ENCODE measurements around the gene TGDS.

The TGDS gene

DNA sequence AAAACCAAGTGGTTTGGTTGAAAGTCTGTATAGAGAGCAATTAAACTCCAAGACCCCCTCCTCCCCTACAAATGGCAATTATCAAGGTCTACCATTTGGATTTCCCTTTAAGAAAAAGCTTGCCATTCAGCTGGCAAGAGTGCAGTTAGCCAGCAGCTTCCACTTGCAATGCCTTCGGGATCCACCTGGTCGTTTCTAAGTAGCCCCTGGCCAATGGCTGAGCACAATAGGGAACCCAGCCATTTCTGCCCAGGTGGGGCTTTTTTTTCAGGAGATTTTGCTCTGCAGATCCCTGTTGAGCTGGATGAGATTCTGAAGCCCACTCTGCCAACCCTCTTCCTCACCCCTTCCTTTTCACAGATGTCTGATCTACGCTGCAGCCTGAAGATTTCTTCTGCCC lies 26.3 kb downstream of the TGDS start:
- DNase-seq (ENCODE audit: low read depth in 1 of 2, low spot score in 1 of 2), result no peak
- H3K27me3 ChIP-seq (ENCODE audit: insufficient read depth, poor library complexity, severe bottlenecking), result no peaks in the 10 kb centered on the region
- H3K27ac ChIP-seq (replicated peaks), result no peak overlapping the region
- no peak overlapping the region for H3K4me3 ChIP-seq (replicated peaks; ENCODE audit: insufficient read depth, low read length)
- no peak for TF ChIP-seq POLR2AphosphoS5 (IDR thresholded peaks at IDR 0.05; ENCODE audit: low read depth)
- TF ChIP-seq, protein P1, sequence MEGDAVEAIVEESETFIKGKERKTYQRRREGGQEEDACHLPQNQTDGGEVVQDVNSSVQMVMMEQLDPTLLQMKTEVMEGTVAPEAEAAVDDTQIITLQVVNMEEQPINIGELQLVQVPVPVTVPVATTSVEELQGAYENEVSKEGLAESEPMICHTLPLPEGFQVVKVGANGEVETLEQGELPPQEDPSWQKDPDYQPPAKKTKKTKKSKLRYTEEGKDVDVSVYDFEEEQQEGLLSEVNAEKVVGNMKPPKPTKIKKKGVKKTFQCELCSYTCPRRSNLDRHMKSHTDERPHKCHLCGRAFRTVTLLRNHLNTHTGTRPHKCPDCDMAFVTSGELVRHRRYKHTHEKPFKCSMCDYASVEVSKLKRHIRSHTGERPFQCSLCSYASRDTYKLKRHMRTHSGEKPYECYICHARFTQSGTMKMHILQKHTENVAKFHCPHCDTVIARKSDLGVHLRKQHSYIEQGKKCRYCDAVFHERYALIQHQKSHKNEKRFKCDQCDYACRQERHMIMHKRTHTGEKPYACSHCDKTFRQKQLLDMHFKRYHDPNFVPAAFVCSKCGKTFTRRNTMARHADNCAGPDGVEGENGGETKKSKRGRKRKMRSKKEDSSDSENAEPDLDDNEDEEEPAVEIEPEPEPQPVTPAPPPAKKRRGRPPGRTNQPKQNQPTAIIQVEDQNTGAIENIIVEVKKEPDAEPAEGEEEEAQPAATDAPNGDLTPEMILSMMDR (IDR thresholded peaks at IDR 0.05; ENCODE audit: insufficient read depth, low read length), result no peak
- no peak for TF ChIP-seq SPI1 (IDR thresholded peaks at IDR 0.05; ENCODE audit: borderline replicate concordance, low read depth)
- TF ChIP-seq, protein P2, sequence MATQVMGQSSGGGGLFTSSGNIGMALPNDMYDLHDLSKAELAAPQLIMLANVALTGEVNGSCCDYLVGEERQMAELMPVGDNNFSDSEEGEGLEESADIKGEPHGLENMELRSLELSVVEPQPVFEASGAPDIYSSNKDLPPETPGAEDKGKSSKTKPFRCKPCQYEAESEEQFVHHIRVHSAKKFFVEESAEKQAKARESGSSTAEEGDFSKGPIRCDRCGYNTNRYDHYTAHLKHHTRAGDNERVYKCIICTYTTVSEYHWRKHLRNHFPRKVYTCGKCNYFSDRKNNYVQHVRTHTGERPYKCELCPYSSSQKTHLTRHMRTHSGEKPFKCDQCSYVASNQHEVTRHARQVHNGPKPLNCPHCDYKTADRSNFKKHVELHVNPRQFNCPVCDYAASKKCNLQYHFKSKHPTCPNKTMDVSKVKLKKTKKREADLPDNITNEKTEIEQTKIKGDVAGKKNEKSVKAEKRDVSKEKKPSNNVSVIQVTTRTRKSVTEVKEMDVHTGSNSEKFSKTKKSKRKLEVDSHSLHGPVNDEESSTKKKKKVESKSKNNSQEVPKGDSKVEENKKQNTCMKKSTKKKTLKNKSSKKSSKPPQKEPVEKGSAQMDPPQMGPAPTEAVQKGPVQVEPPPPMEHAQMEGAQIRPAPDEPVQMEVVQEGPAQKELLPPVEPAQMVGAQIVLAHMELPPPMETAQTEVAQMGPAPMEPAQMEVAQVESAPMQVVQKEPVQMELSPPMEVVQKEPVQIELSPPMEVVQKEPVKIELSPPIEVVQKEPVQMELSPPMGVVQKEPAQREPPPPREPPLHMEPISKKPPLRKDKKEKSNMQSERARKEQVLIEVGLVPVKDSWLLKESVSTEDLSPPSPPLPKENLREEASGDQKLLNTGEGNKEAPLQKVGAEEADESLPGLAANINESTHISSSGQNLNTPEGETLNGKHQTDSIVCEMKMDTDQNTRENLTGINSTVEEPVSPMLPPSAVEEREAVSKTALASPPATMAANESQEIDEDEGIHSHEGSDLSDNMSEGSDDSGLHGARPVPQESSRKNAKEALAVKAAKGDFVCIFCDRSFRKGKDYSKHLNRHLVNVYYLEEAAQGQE (IDR thresholded peaks at IDR 0.05; ENCODE audit: insufficient replicate concordance, low read depth), result no peak
- no peak for TF ChIP-seq GABPA (IDR thresholded peaks at IDR 0.05; ENCODE audit: low read depth)

DNA sequence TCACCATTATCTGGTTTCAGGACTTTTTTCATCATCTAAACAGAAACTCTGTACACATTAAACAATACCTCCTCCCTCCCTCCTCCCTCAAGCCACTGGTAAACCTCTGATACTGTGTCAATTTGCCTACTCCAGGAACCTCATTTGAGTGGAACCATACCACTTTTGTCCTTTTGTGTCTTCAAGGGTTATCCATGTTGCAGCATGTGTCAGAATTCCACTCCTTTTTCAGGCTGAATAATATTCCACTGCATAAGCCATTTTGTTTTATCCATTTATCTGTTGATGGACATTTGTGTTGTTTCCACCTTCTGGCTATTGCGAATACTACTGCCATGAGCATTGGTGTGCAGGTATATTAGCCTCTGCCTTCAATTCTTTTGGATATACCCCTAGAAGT lies 27.5 kb downstream of the TGDS start:
- no peaks in the 10 kb centered on the region for H3K27me3 ChIP-seq (ENCODE audit: insufficient read depth, poor library complexity, severe bottlenecking)
- DNase-seq (ENCODE audit: low read depth in 1 of 2, low spot score in 1 of 2), result no peak
- H3K4me3 ChIP-seq (replicated peaks; ENCODE audit: insufficient read depth, low read length), result no peak overlapping the region

DNA sequence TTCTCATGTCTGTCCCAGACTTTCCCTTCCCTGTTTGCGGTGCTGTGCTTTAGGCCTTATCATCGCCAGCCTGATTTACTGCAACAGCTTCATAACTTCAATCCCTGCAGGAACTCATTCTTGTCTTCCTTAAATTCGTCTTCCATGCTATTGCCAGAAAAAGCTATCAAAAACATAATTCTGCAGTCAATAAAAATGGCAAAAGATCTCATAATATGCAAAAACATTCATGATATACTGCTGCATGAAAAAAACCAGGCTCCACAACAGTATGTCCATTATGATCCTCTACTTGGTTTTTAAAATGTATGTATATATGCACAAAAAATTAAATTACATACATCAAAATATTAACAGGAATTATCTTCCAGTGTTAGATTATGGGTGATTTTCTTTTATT lies 28.4 kb downstream of the TGDS start:
- no peak overlapping the region for H3K4me3 ChIP-seq (replicated peaks; ENCODE audit: insufficient read depth, low read length)
- no peaks in the 10 kb centered on the region for H3K27me3 ChIP-seq (ENCODE audit: insufficient read depth, poor library complexity, severe bottlenecking)
- H3K27ac ChIP-seq (replicated peaks), result no peak overlapping the region

More for the DNA sequence above, 27.5 kb downstream of the TGDS start:
- H3K27ac ChIP-seq (replicated peaks), result no peak overlapping the region
- TF ChIP-seq POLR2AphosphoS5 (IDR thresholded peaks at IDR 0.05; ENCODE audit: low read depth) (no peak), GABPA (IDR thresholded peaks at IDR 0.05; ENCODE audit: low read depth) (no peak)

DNA sequence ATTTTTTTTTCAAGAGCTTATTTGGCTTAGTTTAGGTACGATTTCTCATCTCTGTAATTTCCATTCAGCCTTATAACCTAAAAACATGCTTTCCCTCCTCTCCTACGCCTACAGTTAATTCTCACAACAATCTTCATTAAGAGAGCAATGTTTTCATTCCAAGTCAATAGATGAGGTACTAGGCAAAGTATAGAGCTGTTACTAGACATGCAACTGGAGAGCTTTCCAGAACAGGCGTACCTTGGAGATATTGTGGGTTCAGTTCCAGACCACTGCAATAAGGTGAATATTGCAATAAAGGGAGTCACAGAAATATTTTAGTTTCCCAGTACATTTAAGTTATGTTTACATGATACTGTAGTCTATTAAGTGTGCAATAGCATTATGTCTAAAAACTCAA lies 34.8 kb downstream of the TGDS start:
- TF ChIP-seq, protein P2 (IDR thresholded peaks at IDR 0.05; ENCODE audit: insufficient replicate concordance, low read depth), result no peak
- TF ChIP-seq GABPA (IDR thresholded peaks at IDR 0.05; ENCODE audit: low read depth) (no peak), SPI1 (IDR thresholded peaks at IDR 0.05; ENCODE audit: borderline replicate concordance, low read depth) (no peak), POLR2AphosphoS5 (IDR thresholded peaks at IDR 0.05; ENCODE audit: low read depth) (no peak)
- TF ChIP-seq, protein P1 (IDR thresholded peaks at IDR 0.05; ENCODE audit: insufficient read depth, low read length), result no peak
- DNase-seq (ENCODE audit: low read depth in 1 of 2, low spot score in 1 of 2), result no peak
- no peaks in the 10 kb centered on the region for H3K27me3 ChIP-seq (ENCODE audit: insufficient read depth, poor library complexity, severe bottlenecking)
- no peak overlapping the region for H3K27ac ChIP-seq (replicated peaks)
- no peak overlapping the region for H3K4me3 ChIP-seq (replicated peaks; ENCODE audit: insufficient read depth, low read length)

More for the DNA sequence above, 28.4 kb downstream of the TGDS start:
- TF ChIP-seq, protein P1 (IDR thresholded peaks at IDR 0.05; ENCODE audit: insufficient read depth, low read length), result no peak
- TF ChIP-seq GABPA (IDR thresholded peaks at IDR 0.05; ENCODE audit: low read depth) (no peak), SPI1 (IDR thresholded peaks at IDR 0.05; ENCODE audit: borderline replicate concordance, low read depth) (no peak)
- DNase-seq (ENCODE audit: low read depth in 1 of 2, low spot score in 1 of 2), result no peak
